Measurements from ENCODE around the gene AUNIP.

Gene AUNIP

GRCh38 chr1:25837262-25837875, 21.9 kb downstream of the AUNIP start:
- DNase-seq (no peak), ATAC-seq (replicated peaks) (no peak)
- Mint-ChIP-seq H3K27ac (no peak overlapping the region), H3K36me3 (peaks cover 9 to 17% of the 10 kb centered on the region in 2 donors), H3K4me3 (no peak overlapping the region), H3K9me3 (peaks cover 0 to 4% of the 10 kb centered on the region in 2 donors), H3K27me3 (no peaks in the 10 kb centered on the region), H3K4me1 (no peaks in the 10 kb centered on the region)

- DNase-seq, result no peak
- no peaks in the 10 kb centered on the region for H3K27me3 Mint-ChIP-seq
- ATAC-seq (replicated peaks), result no peak
- H3K4me1 Mint-ChIP-seq, result no peaks in the 10 kb centered on the region
- peaks cover 0 to 4% of the 10 kb centered on the region in 2 donors for H3K9me3 Mint-ChIP-seq
- H3K27ac Mint-ChIP-seq, result no peak overlapping the region
- H3K4me3 Mint-ChIP-seq, result no peak overlapping the region
- H3K36me3 Mint-ChIP-seq, result peaks cover 9 to 23% of the 10 kb centered on the region in 2 donors
These were observed 22.6 kb downstream of the AUNIP start for GRCh38 chr1:25836695-25837094.

- ATAC-seq (replicated peaks), result no peak
- no peak for DNase-seq
- Mint-ChIP-seq H3K36me3 (peaks cover 13 to 37% of the 10 kb centered on the region in 2 donors), H3K4me3 (no peak overlapping the region), H3K27ac (no peak overlapping the region), H3K9me3 (peaks cover 0 to under 1% of the 10 kb centered on the region in 2 donors), H3K27me3 (no peaks in the 10 kb centered on the region), H3K4me1 (peaks cover 5 to 11% of the 10 kb centered on the region in 2 donors)
These were observed 24.4 kb downstream of the AUNIP start for GRCh38 chr1:25834894-25835293.

GRCh38 chr1:25833158-25833557, 26.1 kb downstream of the AUNIP start:
- Mint-ChIP-seq H3K4me3 (no peak overlapping the region), H3K36me3 (peaks cover 18 to 45% of the 10 kb centered on the region in 2 donors), H3K9me3 (no peaks in the 10 kb centered on the region), H3K27me3 (no peaks in the 10 kb centered on the region), H3K4me1 (peaks cover 5 to 11% of the 10 kb centered on the region in 2 donors), H3K27ac (no peak overlapping the region)
- no peak for DNase-seq
- no peak for ATAC-seq (replicated peaks)

GRCh38 chr1:25832336-25833037, 26.8 kb downstream of the AUNIP start:
- Mint-ChIP-seq H3K36me3 (peaks cover 22 to 50% of the 10 kb centered on the region in 2 donors), H3K4me1 (peaks cover 5 to 11% of the 10 kb centered on the region in 2 donors), H3K9me3 (no peaks in the 10 kb centered on the region), H3K27me3 (no peaks in the 10 kb centered on the region), H3K27ac (no peak overlapping the region), H3K4me3 (no peak overlapping the region)
- no peak for ATAC-seq (replicated peaks)
- no peak for DNase-seq

GRCh38 chr1:25831569-25832196, 27.6 kb downstream of the AUNIP start:
- Mint-ChIP-seq H3K27ac (no peak overlapping the region), H3K36me3 (peaks cover 24 to 54% of the 10 kb centered on the region in 2 donors), H3K4me3 (no peak overlapping the region), H3K9me3 (no peaks in the 10 kb centered on the region), H3K27me3 (no peaks in the 10 kb centered on the region), H3K4me1 (peaks cover 5 to 11% of the 10 kb centered on the region in 2 donors)
- ATAC-seq (replicated peaks) (no peak), DNase-seq (no peak)

- H3K27me3 Mint-ChIP-seq, result no peaks in the 10 kb centered on the region
- peaks cover 5 to 11% of the 10 kb centered on the region in 2 donors for H3K4me1 Mint-ChIP-seq
- ATAC-seq (replicated peaks), result no peak
- H3K27ac Mint-ChIP-seq, result no peak overlapping the region
- no peak for DNase-seq
- H3K9me3 Mint-ChIP-seq, result no peaks in the 10 kb centered on the region
- H3K4me3 Mint-ChIP-seq, result no peak overlapping the region
- peaks cover 28 to 53% of the 10 kb centered on the region in 2 donors for H3K36me3 Mint-ChIP-seq
These were observed 30.2 kb downstream of the AUNIP start for GRCh38 chr1:25829046-25829445.

GRCh38 chr1:25828491-25828890, 30.8 kb downstream of the AUNIP start:
- no peak for ATAC-seq (replicated peaks)
- Mint-ChIP-seq H3K4me3 (no peak overlapping the region), H3K4me1 (peaks cover 5 to 11% of the 10 kb centered on the region in 2 donors), H3K27ac (no peak overlapping the region), H3K27me3 (no peaks in the 10 kb centered on the region), H3K9me3 (no peaks in the 10 kb centered on the region), H3K36me3 (peaks cover 28 to 57% of the 10 kb centered on the region in 2 donors)
- DNase-seq, result no peak

- no peak overlapping the region for H3K4me3 Mint-ChIP-seq
- DNase-seq (no peak), ATAC-seq (replicated peaks) (no peak)
- no peaks in the 10 kb centered on the region for H3K9me3 Mint-ChIP-seq
- H3K27ac Mint-ChIP-seq, result no peak overlapping the region
- peaks cover 30 to 47% of the 10 kb centered on the region in 2 donors for H3K36me3 Mint-ChIP-seq
- no peaks in the 10 kb centered on the region for H3K27me3 Mint-ChIP-seq
- peaks cover 13 to 15% of the 10 kb centered on the region in 2 donors for H3K4me1 Mint-ChIP-seq
These were observed 32.7 kb downstream of the AUNIP start for GRCh38 chr1:25826571-25826970.

- Mint-ChIP-seq H3K27ac (no peak overlapping the region), H3K36me3 (peaks cover 28 to 40% of the 10 kb centered on the region in 2 donors), H3K4me1 (peaks cover 15 to 16% of the 10 kb centered on the region in 2 donors), H3K9me3 (no peaks in the 10 kb centered on the region), H3K27me3 (no peaks in the 10 kb centered on the region), H3K4me3 (no peak overlapping the region)
- ATAC-seq (replicated peaks) (no peak), DNase-seq (no peak)
These were observed 33.7 kb downstream of the AUNIP start for GRCh38 chr1:25825605-25826004.

GRCh38 chr1:25821630-25822091, 37.6 kb downstream of the AUNIP start:
- Mint-ChIP-seq H3K27me3 (no peaks in the 10 kb centered on the region), H3K4me1 (peaks cover 23 to 31% of the 10 kb centered on the region in 2 donors), H3K27ac (peak overlapping the region; percentile 44), H3K36me3 (peaks cover 14 to 18% of the 10 kb centered on the region in 2 donors), H3K9me3 (no peaks in the 10 kb centered on the region), H3K4me3 (peak overlapping the region; percentile 90 to 97)
- ATAC-seq (replicated peaks) (no peak), DNase-seq (no peak)

GRCh38 chr1:25821112-25821476, 38.2 kb downstream of the AUNIP start:
- peak overlapping the region; percentile 90 to 97 for H3K4me3 Mint-ChIP-seq
- peak overlapping the region; percentile 97 for H3K27ac Mint-ChIP-seq
- no peaks in the 10 kb centered on the region for H3K27me3 Mint-ChIP-seq
- peaks cover 9 to 14% of the 10 kb centered on the region in 2 donors for H3K36me3 Mint-ChIP-seq
- ATAC-seq (replicated peaks) (no peak), DNase-seq (no peak)
- H3K4me1 Mint-ChIP-seq, result peaks cover 23 to 31% of the 10 kb centered on the region in 2 donors
- no peaks in the 10 kb centered on the region for H3K9me3 Mint-ChIP-seq

GRCh38 chr1:25820247-25821111, 38.8 kb downstream of the AUNIP start:
- DNase-seq, result peak; percentile 76
- peaks cover 23 to 31% of the 10 kb centered on the region in 2 donors for H3K4me1 Mint-ChIP-seq
- H3K27ac Mint-ChIP-seq, result peak overlapping the region; percentile 97
- H3K4me3 Mint-ChIP-seq, result peak overlapping the region; percentile 90 to 97
- H3K9me3 Mint-ChIP-seq, result no peaks in the 10 kb centered on the region
- no peaks in the 10 kb centered on the region for H3K27me3 Mint-ChIP-seq
- peak; percentile 82 to 84 for ATAC-seq (replicated peaks)
- H3K36me3 Mint-ChIP-seq, result peaks cover 7 to 10% of the 10 kb centered on the region in 2 donors

Data from stimulated activated naive B cell treated with anti-CD40 and anti-IgM and Interleukin-4, amounts not matched to agents 10 μg/mL and 1 μg/mL and 100 μg/mL, for 72 hours (primary cell).